Cardiac ventricle fibroblast (primary cell): ENCODE measurements around the gene PDE4B. TPM values are rescaled to one million over a fixed set of nuclear protein-coding genes. Genes with fewer than 3 reads are reported as not detected.

ENCODE experiments used
- total RNA-seq: library from RNA; depleted of rRNA; stranded (reverse); fragments of >200 nt; gene quantifications from 2 replicates; pipeline ENCODE4 v1.2.3, GENCODE V29; 2015

Gene PDE4B
- 3.7 and 3.9 TPM in 2 replicates for total RNA-seq

DNA sequence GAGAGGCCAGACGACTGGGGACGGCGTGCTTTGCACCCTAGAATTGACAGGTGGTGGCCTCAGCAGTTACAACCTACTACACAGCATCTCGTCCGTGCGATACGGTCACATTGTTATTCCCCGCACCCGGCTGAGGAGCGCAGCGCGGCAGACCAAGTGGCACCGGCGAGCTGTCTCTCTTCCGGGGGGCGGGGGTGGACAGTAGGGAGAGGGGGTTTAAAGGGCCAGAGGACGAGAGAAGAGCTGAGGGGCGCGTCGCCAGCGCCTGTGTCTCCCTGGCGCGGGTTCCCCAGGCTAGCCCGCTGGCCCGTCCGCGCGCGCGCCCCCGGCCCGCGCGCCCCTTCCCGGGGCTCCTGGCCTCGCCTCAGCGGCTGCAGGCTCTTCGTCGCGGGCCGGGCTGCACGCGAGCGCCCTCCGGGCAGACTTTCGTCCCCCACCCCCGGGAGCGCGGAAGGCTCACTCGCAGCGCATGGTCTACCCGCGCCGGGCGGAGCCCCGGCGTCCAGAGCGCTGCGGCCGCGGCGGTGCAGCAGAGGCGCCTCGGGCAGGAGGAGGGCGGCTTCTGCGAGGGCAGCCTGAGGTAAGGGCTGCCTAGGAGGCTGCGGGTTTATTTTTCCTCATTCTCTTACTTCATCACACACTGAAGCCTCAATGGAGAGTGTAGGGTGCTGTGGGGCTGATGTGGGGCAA lies at the start of gene PDE4B:
Gene PDE4B, plus strand, starts transcription at position 227 of the 690 bp plus-strand sequence.

